NCI-H748 (cell line): ENCODE measurements around the gene BCL7C.
A peak's percentile ranks its signal among the peaks of the same experiment; 100 is the strongest.

ENCODE experiments used
- DNase-seq: peaks from one replicate; lab custom pipeline; 2025; ENCODE audit not compliant: unreplicated experiment; lab: John Stamatoyannopoulos, UW

BCL7C gene

DNA sequence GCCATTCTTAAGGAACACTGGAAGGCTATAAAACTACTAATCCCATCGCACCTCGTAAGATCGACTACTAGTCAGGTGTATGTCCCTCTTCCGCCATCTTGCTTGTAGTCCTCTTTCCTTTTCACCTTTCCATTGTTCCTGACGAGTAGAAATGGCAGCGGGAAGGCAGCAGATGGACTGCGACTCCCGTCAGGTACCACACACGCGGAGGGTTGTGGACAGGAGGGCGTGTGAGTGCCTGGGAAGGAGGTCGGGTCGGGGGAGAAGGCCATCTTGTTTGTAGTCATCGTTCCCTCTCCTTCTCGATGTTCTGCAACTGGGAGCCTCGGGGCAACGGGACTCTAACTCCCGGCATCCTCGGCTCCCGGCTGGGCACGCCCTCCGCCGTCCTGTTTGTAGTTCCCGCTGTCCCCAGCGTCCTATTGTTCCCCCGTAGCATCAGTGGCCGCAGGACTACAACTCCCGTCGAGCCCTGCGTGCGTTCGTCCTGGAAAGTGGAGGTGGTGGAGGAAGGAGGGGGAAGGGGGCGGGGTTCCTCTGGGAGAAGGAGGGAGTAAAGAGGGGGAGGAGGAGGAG lies 29.2 kb upstream of the BCL7C start:
- peak; percentile 98 for DNase-seq

DNA sequence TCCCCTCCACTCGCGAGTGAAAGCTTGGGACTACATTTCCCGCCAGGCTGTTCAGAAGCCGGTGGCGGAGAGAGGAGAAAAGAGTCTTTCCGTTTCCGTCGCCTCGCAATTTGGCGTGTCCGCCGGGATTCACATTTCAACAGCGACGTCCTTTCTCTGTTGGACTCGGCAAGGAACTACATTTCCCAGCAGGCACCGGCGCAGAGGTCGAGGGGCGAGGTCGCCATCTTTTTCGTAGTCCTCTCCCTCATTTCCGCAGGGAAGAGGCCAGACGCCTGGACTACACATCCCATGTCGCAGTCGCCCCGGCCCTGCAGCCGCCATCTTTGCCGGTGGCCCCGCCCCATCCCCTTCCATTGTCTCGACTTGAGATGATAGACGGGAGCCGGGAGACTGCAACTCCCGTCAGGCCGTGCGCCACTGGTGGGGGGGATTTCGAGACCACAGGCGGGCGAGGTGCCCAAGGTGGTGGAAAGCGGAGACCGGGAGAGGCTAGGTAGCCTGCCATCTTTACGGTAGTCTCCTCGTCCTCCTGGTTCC lies 28.6 kb upstream of the BCL7C start:
- DNase-seq = peak; percentile 98

DNA sequence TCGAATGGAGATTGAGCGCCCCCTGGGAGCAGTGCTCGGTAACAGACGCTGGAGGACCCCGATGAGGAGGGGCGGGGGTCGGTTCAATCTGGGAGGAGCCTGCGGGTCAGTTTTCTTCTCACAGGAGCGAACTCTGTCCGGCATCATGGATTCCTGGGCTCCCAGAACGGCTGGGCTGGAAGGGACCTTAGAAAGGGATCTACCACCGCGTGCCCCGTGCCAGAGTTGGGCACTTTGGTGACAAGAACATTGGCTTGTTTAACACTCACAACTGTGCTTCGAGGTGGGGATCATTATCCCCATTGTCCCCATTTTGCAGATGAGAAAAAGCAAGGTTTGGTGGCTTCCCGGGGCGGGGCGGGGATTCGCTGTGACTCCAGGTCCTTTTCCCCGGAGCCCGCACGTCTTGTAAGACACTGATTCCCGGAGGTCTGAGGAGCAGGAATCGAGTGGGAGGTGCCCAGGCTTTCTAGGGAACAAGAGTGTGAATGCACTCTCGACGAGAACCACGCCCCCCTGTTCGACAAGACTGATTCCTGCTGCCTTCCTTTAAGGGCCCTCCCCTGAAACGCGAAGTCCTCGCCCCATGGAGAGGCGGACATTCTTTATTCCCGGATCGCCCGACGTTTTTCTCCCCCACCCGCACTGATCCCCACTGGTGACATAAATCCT lies 28.0 kb upstream of the BCL7C start:
- DNase-seq = peak; percentile 87

DNA sequence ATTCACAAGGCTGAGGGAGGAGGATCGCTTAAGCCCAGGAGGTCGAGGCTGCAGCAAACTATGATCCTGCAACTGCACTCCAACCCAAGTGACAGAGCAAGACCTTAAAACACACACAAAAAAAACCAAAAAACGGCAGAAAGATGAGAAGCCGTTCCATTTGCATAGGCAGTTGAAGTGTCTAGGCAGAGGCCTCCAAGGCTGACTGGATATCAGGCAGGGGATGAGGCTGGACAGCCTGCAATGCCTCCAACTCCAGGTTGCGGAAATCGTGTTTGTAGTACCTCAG lies 27.5 kb upstream of the BCL7C start:
- DNase-seq = no peak

DNA sequence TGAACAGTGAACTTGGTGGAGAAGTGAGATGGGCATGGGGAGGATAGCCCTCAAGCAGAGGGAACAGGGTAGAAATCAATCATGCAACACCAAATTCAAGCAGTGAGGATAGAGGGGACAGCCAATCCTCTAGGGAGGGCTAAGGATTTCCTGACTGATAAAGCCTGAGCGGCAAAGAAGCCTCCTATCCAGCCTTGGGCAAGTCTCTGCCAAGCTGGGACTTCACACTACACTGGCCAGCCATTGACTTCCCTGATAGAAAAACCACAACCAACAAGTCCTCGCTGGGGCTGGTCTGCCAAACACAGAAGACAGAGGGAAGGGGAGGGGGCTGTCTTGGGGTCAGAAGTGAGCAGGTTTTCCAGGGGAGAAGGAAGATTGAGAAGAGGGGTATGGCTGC lies 27.0 kb upstream of the BCL7C start:
- no peak for DNase-seq

DNA sequence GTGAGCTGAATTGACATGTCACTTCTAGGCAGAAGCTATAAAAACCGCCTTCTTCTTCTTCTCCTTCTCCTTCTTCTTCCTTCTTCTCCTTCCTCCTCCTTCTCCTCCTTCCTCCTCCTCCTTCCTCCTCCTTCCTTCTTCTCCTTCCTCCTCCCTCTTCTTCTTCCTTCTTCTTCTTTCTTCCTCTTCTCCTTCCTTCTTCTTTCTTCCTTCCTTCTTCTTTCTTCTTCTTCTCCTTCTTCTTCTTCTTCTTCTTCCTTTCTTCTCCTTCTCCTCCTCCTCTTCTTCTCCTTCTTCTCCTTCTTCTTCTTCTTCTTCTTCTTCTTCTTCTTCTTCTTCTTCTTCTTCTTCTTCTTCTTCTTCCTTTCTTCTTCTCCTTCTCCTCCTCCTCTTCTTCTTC lies 24.7 kb upstream of the BCL7C start:
- DNase-seq = no peak

DNA sequence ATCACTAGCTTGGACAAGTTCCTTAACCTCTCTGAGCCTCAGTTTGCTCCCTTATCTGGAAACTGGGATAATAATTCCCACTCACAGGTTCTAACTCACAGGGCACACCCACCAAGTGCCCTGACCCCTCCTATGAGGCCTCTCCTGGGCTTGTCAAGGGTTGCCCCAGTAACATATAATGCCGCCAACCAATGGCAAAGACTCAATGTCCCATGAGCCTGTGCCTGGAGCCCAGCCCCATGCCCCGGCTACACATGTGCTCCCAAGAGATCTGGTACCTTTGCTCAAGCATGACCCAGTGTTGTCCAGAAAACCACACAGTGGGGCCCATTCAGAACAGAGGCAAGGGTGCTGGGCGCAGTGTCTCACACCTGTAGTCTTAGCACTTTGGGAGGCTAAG lies 21.0 kb upstream of the BCL7C start:
- no peak for DNase-seq

DNA sequence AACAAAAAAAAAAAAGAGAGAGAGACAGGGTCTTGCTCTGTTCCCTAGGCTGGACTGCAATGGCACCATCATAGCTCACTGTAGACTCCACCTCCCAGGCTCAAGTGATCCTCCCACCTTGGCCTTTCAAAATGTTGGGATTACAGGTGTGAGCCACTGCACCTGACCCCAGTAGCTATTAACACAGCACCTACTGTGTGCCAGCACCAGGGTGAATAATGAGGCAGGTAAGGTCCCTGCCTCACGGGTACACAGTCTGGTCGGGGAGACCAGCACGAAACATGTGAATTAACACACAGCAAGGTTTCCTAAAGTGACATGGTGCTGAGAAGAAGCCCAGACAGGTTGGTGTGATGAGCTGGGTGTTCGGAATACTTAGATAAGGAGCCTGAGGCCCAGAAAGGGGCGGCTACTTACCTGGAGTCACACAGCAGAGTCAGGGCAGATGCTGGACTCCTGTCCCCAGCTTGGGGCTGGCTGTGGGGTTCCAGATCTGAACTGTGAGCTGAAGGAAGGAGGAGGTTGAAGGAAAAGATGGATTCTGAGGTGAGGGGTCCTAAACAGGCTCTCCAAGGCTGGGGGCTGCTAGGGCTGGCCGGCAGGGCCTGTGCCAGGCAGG lies 19.0 kb upstream of the BCL7C start:
- no peak for DNase-seq

DNA sequence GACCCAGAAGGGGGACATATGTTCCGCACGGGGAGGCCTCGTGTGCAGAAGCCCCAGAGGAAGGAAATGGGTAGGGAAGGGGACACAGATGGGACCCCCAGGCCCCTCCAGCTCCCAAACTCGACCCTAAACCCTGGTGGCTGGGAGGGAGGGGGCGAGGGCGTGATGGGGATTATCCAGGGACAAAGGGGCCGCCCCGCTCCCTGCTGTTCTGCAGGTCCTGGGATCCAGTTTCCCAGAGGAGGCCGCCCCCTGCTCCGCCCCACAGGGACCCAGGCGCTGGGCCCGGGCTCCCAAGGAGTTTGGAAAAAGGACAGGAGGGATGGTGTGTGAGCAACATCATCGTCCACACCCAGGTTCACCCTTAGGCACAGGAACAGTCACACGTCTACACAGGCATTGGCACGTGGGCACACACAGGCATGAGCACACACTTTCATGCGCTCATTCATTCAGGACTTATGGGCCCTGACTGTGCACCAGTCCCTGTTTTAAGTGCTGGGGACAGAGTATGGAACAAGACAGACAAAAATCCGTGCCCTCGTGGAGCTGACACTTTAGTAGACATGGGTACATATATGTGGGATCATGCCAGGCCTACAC lies 16.7 kb upstream of the BCL7C start:
- DNase-seq = no peak

DNA sequence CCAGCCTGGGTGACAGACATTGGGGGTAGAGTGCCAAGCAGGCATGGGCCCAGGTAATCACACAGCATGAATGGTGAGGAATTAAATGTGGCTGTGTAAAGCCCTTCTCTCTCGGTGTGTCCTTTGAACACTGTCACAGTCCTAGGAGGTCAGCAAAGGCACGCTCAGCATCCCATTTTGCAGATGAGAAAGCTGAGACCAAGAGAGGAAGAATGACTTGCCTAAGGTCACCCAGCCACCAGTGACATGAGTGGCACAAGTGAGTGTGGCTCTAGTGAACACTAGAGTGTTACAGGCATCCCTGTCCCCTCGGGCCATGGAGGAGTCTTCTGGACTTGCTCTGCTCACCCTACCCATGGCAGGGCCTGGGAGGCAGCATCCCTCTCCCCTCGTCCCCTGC lies 13.2 kb upstream of the BCL7C start:
- no peak for DNase-seq

DNA sequence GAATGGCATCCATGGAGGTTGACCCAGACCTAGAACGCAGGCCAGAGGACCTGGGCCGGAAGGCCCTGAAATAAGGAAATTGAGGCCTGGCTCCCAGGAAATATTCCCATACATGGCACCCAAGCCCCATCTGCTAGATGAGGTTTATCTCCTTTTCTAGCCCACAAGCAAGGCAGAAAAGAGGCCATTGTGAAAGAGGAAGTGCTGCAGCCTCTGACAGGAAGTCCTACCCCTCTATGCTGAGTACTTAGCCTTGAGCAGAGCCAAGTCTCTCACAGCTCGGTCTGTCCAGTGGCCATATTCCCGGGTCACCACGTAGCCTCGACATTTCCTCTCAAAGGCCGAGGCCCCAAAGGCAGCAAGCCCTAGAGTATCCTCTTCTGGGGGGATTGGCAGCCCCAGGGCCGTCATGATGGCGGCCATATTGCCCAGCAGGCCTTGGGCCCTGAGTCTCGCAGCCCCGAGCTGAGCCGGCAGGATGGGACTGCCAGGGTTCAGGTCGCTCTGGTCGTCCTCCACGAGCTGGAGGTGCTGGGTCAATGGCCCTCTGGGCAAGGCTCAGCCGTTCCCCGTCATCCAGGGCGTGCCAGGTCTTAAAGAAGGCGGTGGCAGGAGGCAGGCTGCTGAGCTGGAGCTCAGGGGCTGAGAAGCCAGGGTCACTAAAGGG lies 10.4 kb upstream of the BCL7C start:
- no peak for DNase-seq

DNA sequence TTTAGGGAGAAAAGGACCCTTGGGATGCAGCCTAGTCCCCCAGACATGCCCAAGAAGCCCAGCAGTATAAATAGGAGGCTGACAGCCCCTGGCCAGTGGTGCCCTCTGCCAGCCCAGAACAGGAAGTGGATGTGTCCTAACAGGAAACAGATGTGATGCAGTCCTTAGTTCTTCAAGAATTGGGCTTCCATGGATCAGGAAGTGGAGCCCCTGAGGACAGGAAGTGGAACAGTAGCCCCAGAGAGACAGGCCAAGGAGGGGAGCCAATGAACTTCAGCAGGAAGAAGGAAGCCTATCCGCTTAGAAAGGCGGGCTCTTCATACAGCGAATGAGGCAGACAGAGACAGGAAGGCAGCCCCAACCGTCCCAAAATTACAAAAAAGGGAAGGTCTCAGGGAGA lies 9.7 kb upstream of the BCL7C start:
- no peak for DNase-seq

DNA sequence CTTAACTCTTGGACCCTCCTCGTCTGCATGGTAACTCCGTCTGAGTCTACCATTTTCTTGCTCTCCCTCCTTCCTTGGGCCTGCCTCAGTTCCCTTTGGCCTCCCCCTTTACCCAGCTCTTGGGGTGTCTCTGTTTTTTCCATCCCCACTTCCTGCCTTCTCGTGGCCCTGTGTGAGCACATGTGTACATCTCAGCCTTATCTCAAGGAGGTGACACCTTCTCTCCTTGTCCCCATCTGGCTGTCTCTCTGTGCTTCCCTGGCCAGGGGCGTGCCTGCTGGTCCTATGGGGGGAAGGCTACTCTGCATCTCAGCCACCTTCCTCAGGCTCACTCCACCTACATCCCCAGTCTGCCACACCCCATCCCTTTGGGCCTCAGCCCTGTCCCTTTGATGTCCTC lies 9.1 kb upstream of the BCL7C start:
- DNase-seq = no peak

DNA sequence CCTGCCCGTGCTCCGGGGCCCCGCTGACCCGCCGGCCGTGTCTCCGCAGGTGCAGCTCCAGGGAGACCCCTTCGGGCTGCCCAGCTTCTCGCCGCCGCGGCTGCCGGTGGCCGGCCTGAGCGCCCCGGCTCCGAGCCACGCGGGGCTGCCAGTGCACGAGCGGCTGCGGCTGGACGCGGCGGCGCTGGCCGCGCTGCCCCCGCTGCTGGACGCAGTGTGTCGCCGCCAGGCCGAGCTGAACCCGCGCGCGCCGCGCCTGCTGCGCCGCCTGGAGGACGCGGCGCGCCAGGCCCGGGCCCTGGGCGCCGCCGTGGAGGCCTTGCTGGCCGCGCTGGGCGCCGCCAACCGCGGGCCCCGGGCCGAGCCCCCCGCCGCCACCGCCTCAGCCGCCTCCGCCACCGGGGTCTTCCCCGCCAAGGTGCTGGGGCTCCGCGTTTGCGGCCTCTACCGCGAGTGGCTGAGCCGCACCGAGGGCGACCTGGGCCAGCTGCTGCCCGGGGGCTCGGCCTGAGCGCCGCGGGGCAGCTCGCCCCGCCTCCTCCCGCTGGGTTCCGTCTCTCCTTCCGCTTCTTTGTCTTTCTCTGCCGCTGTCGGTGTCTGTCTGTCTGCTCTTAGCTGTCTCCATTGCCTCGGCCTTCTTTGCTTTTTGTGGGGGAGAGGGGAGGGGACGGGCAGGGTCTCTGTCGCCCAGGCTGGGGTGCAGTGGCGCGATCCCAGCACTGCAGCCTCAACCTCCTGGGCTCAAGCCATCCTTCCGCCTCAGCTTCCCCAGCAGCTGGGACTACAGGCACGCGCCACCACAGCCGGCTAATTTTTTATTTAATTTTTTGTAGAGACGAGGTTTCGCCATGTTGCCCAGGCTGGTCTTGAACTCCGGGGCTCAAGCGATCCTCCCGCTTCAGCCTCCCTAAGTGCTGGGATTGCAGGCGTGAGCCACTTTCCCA lies 8.4 kb upstream of the BCL7C start:
- DNase-seq = peak; percentile 61

DNA sequence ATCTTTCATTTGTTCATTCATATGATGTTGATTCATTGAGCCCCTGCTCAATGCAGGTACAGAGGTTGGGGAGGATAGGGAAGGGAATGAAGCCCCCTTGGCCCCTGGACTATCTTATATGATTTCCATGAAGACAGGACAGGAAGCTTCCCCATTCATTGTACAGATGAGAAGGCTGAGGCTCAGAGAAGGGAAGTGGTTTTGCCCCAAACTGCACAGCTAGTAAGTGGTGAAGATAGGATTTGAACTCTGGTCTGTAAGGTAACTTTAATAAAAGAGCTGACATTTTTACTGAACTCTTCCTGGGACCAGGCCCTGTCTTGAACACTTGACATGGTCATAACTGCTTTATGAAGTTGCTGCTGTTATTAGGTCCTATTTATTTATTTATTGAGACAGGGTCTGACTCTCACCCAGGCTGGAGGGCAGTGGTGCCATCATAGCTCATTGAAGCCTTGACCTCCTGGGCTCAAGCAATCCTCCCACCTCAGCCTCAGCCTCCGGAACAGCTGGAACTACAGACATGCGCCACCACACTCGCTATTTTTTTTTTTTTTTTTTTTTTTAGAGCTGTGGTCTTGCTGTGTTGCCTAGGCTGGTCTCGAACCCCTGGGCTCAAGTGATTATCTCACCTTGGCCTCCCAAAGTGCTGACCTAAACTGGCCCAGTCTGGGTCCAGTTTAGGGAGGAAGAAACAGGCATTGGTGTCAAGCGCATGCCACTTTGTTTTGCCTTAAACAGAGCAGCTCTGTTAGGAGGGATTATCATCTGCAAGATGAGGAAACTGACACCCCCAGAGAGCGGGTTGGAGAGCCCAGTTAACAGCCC lies 7.5 kb upstream of the BCL7C start:
- no peak for DNase-seq

DNA sequence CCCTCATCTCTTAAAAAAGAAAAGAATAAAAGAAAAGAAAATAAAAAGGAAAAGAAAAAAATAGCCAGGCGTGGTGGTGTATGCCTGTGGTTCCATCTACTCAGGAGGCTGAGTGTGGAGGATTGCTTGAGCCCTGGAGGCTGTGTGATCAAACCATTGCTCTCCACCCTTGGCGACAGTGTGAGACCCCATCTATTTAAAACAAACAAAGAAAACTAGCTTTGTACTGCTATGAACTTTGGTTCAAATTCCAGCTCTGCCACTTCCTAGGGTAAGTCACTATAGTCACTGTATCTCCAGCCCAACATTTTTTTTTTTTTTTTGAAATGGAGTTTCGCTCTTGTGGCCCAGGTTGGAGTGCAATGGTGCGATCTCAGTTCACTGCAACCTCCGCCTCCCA lies 6.7 kb upstream of the BCL7C start:
- no peak for DNase-seq

DNA sequence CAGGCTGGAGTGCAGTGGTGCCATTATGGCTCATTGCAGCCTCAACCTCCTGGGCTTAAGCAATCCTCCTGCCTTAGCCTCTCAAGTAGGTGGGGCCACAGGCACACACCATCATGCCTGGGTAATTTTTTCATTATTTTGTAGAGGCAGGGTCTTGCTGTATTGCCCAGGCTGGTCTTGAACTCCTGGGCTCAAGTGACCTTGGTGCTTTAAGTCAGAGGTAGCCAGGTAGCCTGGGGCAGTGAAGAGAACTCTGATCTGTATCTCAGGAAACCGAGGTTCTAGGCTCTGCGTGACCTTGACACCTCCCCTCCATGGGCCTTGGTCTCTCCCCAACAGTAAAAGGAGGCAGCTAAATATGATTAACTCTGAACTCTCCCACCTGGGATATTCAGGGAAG lies 5.9 kb upstream of the BCL7C start:
- no peak for DNase-seq

DNA sequence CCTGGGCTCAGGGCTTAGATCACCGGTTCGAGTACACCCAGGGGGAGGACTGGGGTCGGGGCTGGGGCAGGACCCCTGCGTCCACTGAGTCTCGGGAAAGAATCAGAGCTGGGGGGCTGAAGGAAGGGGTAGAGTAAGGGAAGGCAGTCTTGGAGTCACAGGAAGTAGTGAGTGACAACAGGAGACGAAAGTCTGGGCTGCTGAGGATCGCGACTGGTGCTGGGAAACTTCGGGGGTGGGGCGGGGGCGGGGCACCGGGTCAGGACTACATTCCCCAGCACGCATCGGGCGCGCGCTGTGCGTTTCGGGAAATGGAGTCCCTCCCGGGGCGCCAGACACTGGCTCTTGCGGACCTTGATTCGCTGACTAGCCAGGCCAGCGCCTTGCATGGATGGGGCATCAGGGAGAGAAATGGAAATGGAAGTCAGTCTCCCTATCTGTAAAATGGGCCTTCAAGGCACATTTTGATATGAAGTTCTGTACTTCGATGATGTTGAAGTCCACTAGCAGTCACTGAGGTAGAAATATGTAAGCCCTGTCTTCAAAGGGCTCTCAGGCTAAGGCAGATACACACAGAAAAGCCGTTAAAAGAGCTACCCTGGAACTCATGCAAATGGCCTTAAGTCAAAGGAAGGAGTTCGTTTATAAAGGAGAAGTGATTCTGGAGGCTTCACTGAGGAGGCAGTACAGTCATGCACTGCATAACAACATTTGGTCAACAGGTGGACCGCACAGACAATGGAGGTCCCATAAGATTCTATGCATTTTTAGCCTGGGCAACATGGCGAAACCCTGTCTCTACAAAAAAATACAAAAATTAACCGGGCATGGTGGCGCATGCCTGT lies 3.2 kb upstream of the BCL7C start:
- DNase-seq = no peak
